IPS DF 4.7 (cell line): Measurements from ENCODE around the gene CXXC4.

Experiments used
- DNase-seq: peaks from one replicate; pipeline ENCODE4 v3.0.0-alpha.2; 2013; ENCODE audit warnings: low spot score; ENCODE audit errors: extremely low read depth

Gene CXXC4

GRCh38 chr4:104489731-104490095 is 5.0 kb downstream of the CXXC4 start:
- DNase-seq, result no peak

- no peak for DNase-seq
Observed at GRCh38 chr4:104488151-104488550, 6.5 kb downstream of the CXXC4 start.

GRCh38 chr4:104486716-104487504 is 7.8 kb downstream of the CXXC4 start:
- no peak for DNase-seq

GRCh38 chr4:104475652-104476051 is 19.0 kb downstream of the CXXC4 start:
- no peak for DNase-seq

GRCh38 chr4:104472766-104473165 is 21.9 kb downstream of the CXXC4 start:
- no peak for DNase-seq

GRCh38 chr4:104470770-104471169 is 23.9 kb downstream of the CXXC4 start:
- DNase-seq, result no peak

- no peak for DNase-seq
Observed at GRCh38 chr4:104469794-104470193, 24.9 kb downstream of the CXXC4 start.

GRCh38 chr4:104465619-104466018 is 29.1 kb downstream of the CXXC4 start:
- no peak for DNase-seq

- no peak for DNase-seq
Observed at GRCh38 chr4:104465201-104465600, 29.5 kb downstream of the CXXC4 start.

- no peak for DNase-seq
Observed at GRCh38 chr4:104462641-104463040, 32.1 kb downstream of the CXXC4 start.

GRCh38 chr4:104457308-104457981 is 37.2 kb downstream of the CXXC4 start:
- no peak for DNase-seq

GRCh38 chr4:104451573-104451972 is 43.1 kb downstream of the CXXC4 start:
- DNase-seq, result no peak

GRCh38 chr4:104449537-104449936 is 45.2 kb downstream of the CXXC4 start:
- no peak for DNase-seq

- DNase-seq, result no peak
Observed at GRCh38 chr4:104447294-104447693, 47.4 kb downstream of the CXXC4 start.

GRCh38 chr4:104446431-104447278 is 48.0 kb downstream of the CXXC4 start:
- DNase-seq, result no peak

GRCh38 chr4:104444685-104445084 is 50.0 kb downstream of the CXXC4 start:
- no peak for DNase-seq

GRCh38 chr4:104436542-104436941 is 58.2 kb downstream of the CXXC4 start:
- no peak for DNase-seq

- DNase-seq, result no peak
Observed at GRCh38 chr4:104429150-104429741, 65.4 kb downstream of the CXXC4 start.

GRCh38 chr4:104425948-104426347 is 68.7 kb downstream of the CXXC4 start:
- DNase-seq, result no peak

- no peak for DNase-seq
Observed at GRCh38 chr4:104424989-104425388, 69.7 kb downstream of the CXXC4 start.

GRCh38 chr4:104424475-104424941 is 70.2 kb downstream of the CXXC4 start:
- no peak for DNase-seq

- no peak for DNase-seq
Observed at GRCh38 chr4:104421566-104421965, 73.1 kb downstream of the CXXC4 start.
